ENCODE measurements around the gene MRPL52.

MRPL52 gene

GRCh38 chr14:22864979-22865378, 35.3 kb downstream of the MRPL52 start:
- POLR2A ChIA-PET, result no interaction called here
- no peak for DNase-seq (ENCODE audit: extremely low spot score)
- no peak for TF ChIP-seq CTCF (IDR thresholded peaks at IDR 0.05; ENCODE audit: control extremely low read depth, extremely low read depth, low read depth, missing control alignments)
- CTCF ChIA-PET, result interaction anchor here (0.7 to 6.9 kb wide), 7 partner anchors 12 to 267 kb away, joined by 3 to 76 read pairs (median 3); partner anchors contain the start of gene ABHD4

GRCh38 chr14:22865424-22866405, 36.0 kb downstream of the MRPL52 start:
- TF ChIP-seq CTCF (IDR thresholded peaks at IDR 0.05; ENCODE audit: control extremely low read depth, extremely low read depth, low read depth, missing control alignments), result no peak
- ChIA-PET POLR2A (no interaction called here), CTCF (interaction anchor here (0.7 to 6.9 kb wide), 11 partner anchors 12 to 295 kb away, joined by 3 to 76 read pairs (median 4); partner anchors contain the start of gene ABHD4)
- DNase-seq (ENCODE audit: extremely low spot score), result no peak

DNA sequence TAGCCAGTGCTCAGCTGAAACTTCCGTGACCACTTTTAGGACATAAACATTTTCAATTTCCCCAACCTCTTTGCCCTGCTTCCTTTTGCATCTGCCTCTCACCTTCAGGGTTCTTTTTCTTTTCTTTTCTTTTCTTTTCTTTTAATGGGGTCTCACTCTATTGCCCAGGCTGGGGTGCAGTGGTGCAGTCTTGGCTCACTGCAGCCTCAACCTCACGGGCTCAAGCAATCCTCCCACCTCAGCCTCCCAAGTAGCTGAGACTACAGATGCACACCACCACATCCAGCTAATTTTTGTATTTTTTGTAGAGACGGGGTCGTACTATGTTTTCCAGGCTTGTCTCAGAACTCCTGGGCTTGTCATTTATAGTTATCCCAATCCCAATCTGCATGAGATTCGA, 37.2 kb downstream of the MRPL52 start:
- no peak for DNase-seq (ENCODE audit: extremely low spot score)
- ChIA-PET POLR2A (no interaction called here), CTCF (interaction anchor here (0.9 to 6.9 kb wide), 5 partner anchors 14 to 297 kb away, joined by 3 to 76 read pairs (median 4); no protein-coding TSS in a partner anchor)
- no peak for TF ChIP-seq CTCF (IDR thresholded peaks at IDR 0.05; ENCODE audit: control extremely low read depth, extremely low read depth, low read depth, missing control alignments)

- POLR2A ChIA-PET, result interaction anchor here (0.7 kb wide), 1 partner anchor 12 kb away, joined by 3 read pairs; no protein-coding TSS in a partner anchor
- CTCF ChIA-PET, result interaction anchor here (0.6 to 7.9 kb wide), 16 partner anchors 12 to 479 kb away, joined by 3 to 196 read pairs (median 4); partner anchors contain the start of genes AJUBA, PRMT5, RBM23 and REM2
- no peak for TF ChIP-seq CTCF (IDR thresholded peaks at IDR 0.05; ENCODE audit: control extremely low read depth, extremely low read depth, low read depth, missing control alignments)
- no peak for DNase-seq (ENCODE audit: extremely low spot score)
These were observed 41.1 kb downstream of the MRPL52 start for GRCh38 chr14:22870811-22871223.

DNA sequence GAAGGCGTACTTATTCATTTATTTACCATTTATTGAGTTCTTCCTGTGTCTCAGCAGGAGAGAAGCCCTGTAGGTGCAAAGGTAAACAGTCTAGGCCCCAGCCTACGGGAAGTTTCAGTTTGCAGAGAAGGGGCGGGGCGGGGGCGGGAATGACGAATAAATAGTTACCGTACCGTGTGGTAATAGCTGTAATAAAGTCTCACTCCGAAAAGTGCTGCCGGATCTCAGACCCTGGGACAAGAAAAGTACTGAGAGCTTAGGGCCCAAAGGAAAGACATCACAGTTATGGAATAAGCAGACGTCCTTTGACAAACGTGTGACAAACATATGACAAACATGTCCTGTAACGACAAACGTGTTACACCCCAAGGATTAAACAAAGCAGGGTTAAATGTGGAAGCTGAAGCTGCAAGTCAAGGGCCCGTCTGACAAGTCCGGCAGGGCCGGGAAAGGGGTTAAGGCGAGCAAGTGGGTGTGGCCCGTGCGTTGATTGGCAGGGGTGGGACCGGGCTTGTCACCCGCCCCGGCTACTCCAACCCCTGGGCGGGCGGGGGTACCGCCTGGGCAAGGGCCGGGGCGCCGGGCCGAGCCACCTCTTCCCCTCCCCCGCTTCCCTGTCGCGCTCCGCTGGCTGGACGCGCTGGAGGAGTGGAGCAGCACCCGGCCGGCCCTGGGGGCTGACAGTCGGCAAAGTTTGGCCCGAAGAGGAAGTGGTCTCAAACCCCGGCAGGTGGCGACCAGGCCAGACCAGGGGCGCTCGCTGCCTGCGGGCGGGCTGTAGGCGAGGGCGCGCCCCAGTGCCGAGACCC, 41.7 kb downstream of the MRPL52 start, which contains the start of gene LRP10:
Gene LRP10, plus strand, starts transcription at position 517 of the 809 bp plus-strand sequence. CDS start 564 bp downstream, outside the sequence.
- peak; percentile 4 for TF ChIP-seq CTCF (IDR thresholded peaks at IDR 0.05; ENCODE audit: control extremely low read depth, extremely low read depth, low read depth, missing control alignments)
- peak; percentile 88 for DNase-seq (ENCODE audit: extremely low spot score)
- POLR2A ChIA-PET, result interaction anchor here (0.7 kb wide), 1 partner anchor 12 kb away, joined by 3 read pairs; no protein-coding TSS in a partner anchor
- CTCF ChIA-PET, result interaction anchor here (0.6 to 7.9 kb wide), 26 partner anchors 10 to 479 kb away, joined by 3 to 196 read pairs (median 5); partner anchors contain the start of genes ABHD4, AJUBA, OXA1L and PRMT5
